ENCODE data around the gene NR1D2. TPM values are rescaled to one million over a fixed set of nuclear protein-coding genes. Genes with fewer than 3 reads are reported as not detected.

Gene NR1D2
- total RNA-seq, 2 experiments from 2014 or later, result 5.0 to 5.7 TPM

DNA sequence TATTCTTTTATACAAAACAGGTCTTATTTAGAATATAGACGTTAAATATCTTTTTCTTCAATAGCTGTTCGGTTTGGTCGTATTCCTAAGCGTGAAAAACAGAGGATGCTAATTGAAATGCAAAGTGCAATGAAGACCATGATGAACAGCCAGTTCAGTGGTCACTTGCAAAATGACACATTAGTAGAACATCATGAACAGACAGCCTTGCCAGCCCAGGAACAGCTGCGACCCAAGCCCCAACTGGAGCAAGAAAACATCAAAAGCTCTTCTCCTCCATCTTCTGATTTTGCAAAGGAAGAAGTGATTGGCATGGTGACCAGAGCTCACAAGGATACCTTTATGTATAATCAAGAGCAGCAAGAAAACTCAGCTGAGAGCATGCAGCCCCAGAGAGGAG lies 16.8 kb downstream of the NR1D2 start:
- no peaks in the 10 kb centered on the region for H3K9me2 ChIP-seq (ENCODE audit: insufficient read depth, low read length)
- H3K79me2 ChIP-seq (ENCODE audit: insufficient read depth, low read depth, low read length), result no peaks in the 10 kb centered on the region
- no peak overlapping the region for H3K4me3 ChIP-seq (ENCODE audit: low read depth, low read length, poor library complexity, severe bottlenecking)
- BruUV-seq (replicated peaks), result no TSS peak
- ChIA-PET CTCF (ENCODE audit: unreplicated experiment) (no interaction called here), POLR2A (interaction anchor here (0.7 to 1.1 kb wide), 4 partner anchors 11 to 1001 kb away, joined by 3 to 10 read pairs (median 4); partner anchors contain the start of genes NKIRAS1 and RPL15)
- no peak for TF ChIP-seq EZH2phosphoT487 (IDR thresholded peaks at IDR 0.05; ENCODE audit: borderline replicate concordance, low read depth, low read length)
- TF ChIP-seq, protein P1, sequence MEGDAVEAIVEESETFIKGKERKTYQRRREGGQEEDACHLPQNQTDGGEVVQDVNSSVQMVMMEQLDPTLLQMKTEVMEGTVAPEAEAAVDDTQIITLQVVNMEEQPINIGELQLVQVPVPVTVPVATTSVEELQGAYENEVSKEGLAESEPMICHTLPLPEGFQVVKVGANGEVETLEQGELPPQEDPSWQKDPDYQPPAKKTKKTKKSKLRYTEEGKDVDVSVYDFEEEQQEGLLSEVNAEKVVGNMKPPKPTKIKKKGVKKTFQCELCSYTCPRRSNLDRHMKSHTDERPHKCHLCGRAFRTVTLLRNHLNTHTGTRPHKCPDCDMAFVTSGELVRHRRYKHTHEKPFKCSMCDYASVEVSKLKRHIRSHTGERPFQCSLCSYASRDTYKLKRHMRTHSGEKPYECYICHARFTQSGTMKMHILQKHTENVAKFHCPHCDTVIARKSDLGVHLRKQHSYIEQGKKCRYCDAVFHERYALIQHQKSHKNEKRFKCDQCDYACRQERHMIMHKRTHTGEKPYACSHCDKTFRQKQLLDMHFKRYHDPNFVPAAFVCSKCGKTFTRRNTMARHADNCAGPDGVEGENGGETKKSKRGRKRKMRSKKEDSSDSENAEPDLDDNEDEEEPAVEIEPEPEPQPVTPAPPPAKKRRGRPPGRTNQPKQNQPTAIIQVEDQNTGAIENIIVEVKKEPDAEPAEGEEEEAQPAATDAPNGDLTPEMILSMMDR (conservative IDR thresholded peaks at IDR 0.05; ENCODE audit: low read length), result no peak
- intact Hi-C loops (cut with micrococcal nuclease; ENCODE audit: unreplicated experiment), result no loop called here
- H3K4me2 ChIP-seq (ENCODE audit: low read length), result no peak overlapping the region
- H4K20me1 ChIP-seq (ENCODE audit: insufficient read depth, low read length), result no peaks in the 10 kb centered on the region
- no peak for DNase-seq (ENCODE audit: low spot score)
- no peaks in the 10 kb centered on the region for H3K4me1 ChIP-seq (ENCODE audit: insufficient read depth, low read length, poor library complexity, severe bottlenecking)
- H3K9me3 ChIP-seq (ENCODE audit: low read length), result no peaks in the 10 kb centered on the region
- H3K27ac ChIP-seq (ENCODE audit: low read depth, low read length, poor library complexity, severe bottlenecking), result no peak overlapping the region
- H2AFZ ChIP-seq (ENCODE audit: low read length), result no peak overlapping the region
- peaks cover 16% of the 10 kb centered on the region for H3K36me3 ChIP-seq (ENCODE audit: insufficient read depth, low read length)

DNA sequence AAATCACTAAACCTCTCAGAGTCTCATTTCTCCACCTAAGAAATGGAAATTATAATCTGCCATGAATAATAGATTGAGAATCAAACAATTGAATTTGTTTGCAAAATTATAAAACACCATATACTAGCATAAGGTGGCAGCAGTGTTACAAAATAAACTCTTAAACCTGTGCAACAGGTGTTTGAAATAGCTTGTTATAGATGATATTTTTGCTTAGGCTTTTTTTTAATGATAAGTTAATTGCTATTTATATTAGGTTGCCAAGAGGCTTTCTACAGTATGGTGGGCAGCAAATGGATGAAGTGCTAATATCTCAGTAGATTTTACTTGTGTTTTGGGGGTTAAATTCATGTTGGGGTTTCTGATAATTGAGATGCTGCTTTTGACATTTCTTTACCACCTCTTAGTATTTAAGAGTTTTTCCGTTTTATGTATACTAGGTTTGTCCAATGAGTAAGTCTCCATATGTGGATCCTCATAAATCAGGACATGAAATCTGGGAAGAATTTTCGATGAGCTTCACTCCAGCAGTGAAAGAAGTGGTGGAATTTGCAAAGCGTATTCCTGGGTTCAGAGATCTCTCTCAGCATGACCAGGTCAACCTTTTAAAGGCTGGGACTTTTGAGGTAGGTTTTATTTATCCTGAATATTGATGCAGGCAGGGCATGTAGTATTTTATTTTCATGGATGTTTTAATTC lies 19.6 kb downstream of the NR1D2 start:
- no peaks in the 10 kb centered on the region for H3K9me2 ChIP-seq (ENCODE audit: insufficient read depth, low read length)
- no peak overlapping the region for H3K27ac ChIP-seq (ENCODE audit: low read depth, low read length, poor library complexity, severe bottlenecking)
- no TSS peak for BruUV-seq (replicated peaks)
- no peak for DNase-seq (ENCODE audit: low spot score)
- TF ChIP-seq, protein P1 (conservative IDR thresholded peaks at IDR 0.05; ENCODE audit: low read length), result no peak
- no peak for TF ChIP-seq EZH2phosphoT487 (IDR thresholded peaks at IDR 0.05; ENCODE audit: borderline replicate concordance, low read depth, low read length)
- no peak overlapping the region for H2AFZ ChIP-seq (ENCODE audit: low read length)
- H3K36me3 ChIP-seq (ENCODE audit: insufficient read depth, low read length), result peaks cover 26% of the 10 kb centered on the region
- intact Hi-C loops (cut with micrococcal nuclease; ENCODE audit: unreplicated experiment), result no loop called here
- ChIA-PET CTCF (ENCODE audit: unreplicated experiment) (no interaction called here), POLR2A (interaction anchor here (0.6 to 1.7 kb wide), 8 partner anchors 9 to 817 kb away, joined by 3 to 7 read pairs (median 5); no protein-coding TSS in a partner anchor)
- H3K4me2 ChIP-seq (ENCODE audit: low read length), result no peak overlapping the region
- H3K9me3 ChIP-seq (ENCODE audit: low read length), result no peaks in the 10 kb centered on the region
- no peaks in the 10 kb centered on the region for H3K4me1 ChIP-seq (ENCODE audit: insufficient read depth, low read length, poor library complexity, severe bottlenecking)
- no peaks in the 10 kb centered on the region for H4K20me1 ChIP-seq (ENCODE audit: insufficient read depth, low read length)
- H3K4me3 ChIP-seq (ENCODE audit: low read depth, low read length, poor library complexity, severe bottlenecking), result no peak overlapping the region
- no peaks in the 10 kb centered on the region for H3K79me2 ChIP-seq (ENCODE audit: insufficient read depth, low read depth, low read length)

DNA sequence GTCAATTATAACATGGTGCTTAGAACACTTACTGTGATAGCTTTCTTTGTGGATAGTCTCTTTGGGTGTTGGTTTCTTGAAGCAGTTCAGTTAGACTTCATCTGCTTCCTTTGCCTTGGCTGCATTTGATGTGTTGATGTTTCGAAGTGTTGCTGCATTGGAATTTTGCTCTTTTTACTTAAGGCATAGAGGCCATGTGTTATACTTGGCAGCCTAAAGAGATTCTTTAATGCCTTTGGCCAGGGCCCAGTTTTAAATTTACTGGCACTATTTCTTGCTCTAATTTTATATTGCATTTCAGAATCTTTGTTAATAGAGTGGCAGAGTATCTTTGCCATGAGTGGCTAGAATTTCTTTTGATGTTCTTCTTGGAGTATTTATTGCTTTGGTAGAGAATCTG lies 21.2 kb downstream of the NR1D2 start:
- ChIA-PET CTCF (ENCODE audit: unreplicated experiment) (no interaction called here), POLR2A (interaction anchor here (0.6 kb wide), 1 partner anchor 90 kb away, joined by 3 read pairs; no protein-coding TSS in a partner anchor)
- H3K27ac ChIP-seq (ENCODE audit: low read depth, low read length, poor library complexity, severe bottlenecking), result no peak overlapping the region
- no peak overlapping the region for H3K4me2 ChIP-seq (ENCODE audit: low read length)
- H3K79me2 ChIP-seq (ENCODE audit: insufficient read depth, low read depth, low read length), result no peaks in the 10 kb centered on the region
- no peak for DNase-seq (ENCODE audit: low spot score)
- H2AFZ ChIP-seq (ENCODE audit: low read length), result no peak overlapping the region
- no TSS peak for BruUV-seq (replicated peaks)
- peaks cover 26% of the 10 kb centered on the region for H3K36me3 ChIP-seq (ENCODE audit: insufficient read depth, low read length)
- H3K4me1 ChIP-seq (ENCODE audit: insufficient read depth, low read length, poor library complexity, severe bottlenecking), result no peaks in the 10 kb centered on the region
- no peak overlapping the region for H3K4me3 ChIP-seq (ENCODE audit: low read depth, low read length, poor library complexity, severe bottlenecking)
- no peaks in the 10 kb centered on the region for H3K9me2 ChIP-seq (ENCODE audit: insufficient read depth, low read length)
- no peaks in the 10 kb centered on the region for H3K9me3 ChIP-seq (ENCODE audit: low read length)
- intact Hi-C loops (cut with micrococcal nuclease; ENCODE audit: unreplicated experiment), result no loop called here
- H4K20me1 ChIP-seq (ENCODE audit: insufficient read depth, low read length), result no peaks in the 10 kb centered on the region
- TF ChIP-seq, protein P1 (conservative IDR thresholded peaks at IDR 0.05; ENCODE audit: low read length), result no peak
- no peak for TF ChIP-seq EZH2phosphoT487 (IDR thresholded peaks at IDR 0.05; ENCODE audit: borderline replicate concordance, low read depth, low read length)

All from OCI-LY7 (cell line).